ENCODE results near the gene OR2AG2. TPM values are rescaled to one million over a fixed set of nuclear protein-coding genes. Genes with fewer than 3 reads are reported as not detected.

OR2AG2 gene
- total RNA-seq, 4 donors from 2014 or later: 0.18 to 1.2 (median 0.85) TPM; not detected in 1

GRCh38 chr11:6746086-6746618 lies 25.6 kb downstream of the OR2AG2 start:
- peak overlapping the region; percentile 75 to 83 (median 79) for H3K27ac ChIP-seq
- H3K27me3 ChIP-seq: no peaks in the 10 kb centered on the region
- no peaks in the 10 kb centered on the region for H3K9me3 ChIP-seq
- H3K4me3 ChIP-seq: peak overlapping the region; percentile 29 to 51 (median 36)
- DNase-seq: peak in 2 of 3 donors; percentile 78 to 86
- H3K36me3 ChIP-seq: no peaks in the 10 kb centered on the region
- TF ChIP-seq CTCF (IDR thresholded peaks at IDR 0.05) (no peak), POLR2A (IDR thresholded peaks at IDR 0.05) (peak; percentile 33 to 64)
- peaks cover 0 to 7% (median 2%) of the 10 kb centered on the region in 4 donors for H3K4me1 ChIP-seq

- no peak for DNase-seq
- no peaks in the 10 kb centered on the region for H3K27me3 ChIP-seq
- peak overlapping the region; percentile 75 to 83 (median 79) for H3K27ac ChIP-seq
- no peak for TF ChIP-seq CTCF (IDR thresholded peaks at IDR 0.05)
- TF ChIP-seq POLR2A (IDR thresholded peaks at IDR 0.05): peak in 1 of 2 donors; percentile 9
- H3K4me3 ChIP-seq: peak overlapping the region; percentile 29 to 51 (median 36)
- no peaks in the 10 kb centered on the region for H3K9me3 ChIP-seq
- H3K4me1 ChIP-seq: peaks cover 0 to 7% (median 2%) of the 10 kb centered on the region in 4 donors
- H3K36me3 ChIP-seq: no peaks in the 10 kb centered on the region
These were observed 26.2 kb downstream of the OR2AG2 start for GRCh38 chr11:6745465-6746015.

- Histone ChIP-seq H3K27me3 (no peaks in the 10 kb centered on the region), H3K4me3 (peak overlapping the region in 3 of 4 donors; percentile 29 to 51 (median 29)), H3K4me1 (peaks cover 0 to 7% (median 2%) of the 10 kb centered on the region in 4 donors), H3K27ac (peak overlapping the region; percentile 75 to 83 (median 79)), H3K36me3 (no peaks in the 10 kb centered on the region), H3K9me3 (no peaks in the 10 kb centered on the region)
- TF ChIP-seq POLR2A (IDR thresholded peaks at IDR 0.05) (no peak), CTCF (IDR thresholded peaks at IDR 0.05) (no peak)
- DNase-seq: no peak
These were observed 26.8 kb downstream of the OR2AG2 start for GRCh38 chr11:6745018-6745417.

GRCh38 chr11:6742260-6742659 lies 29.5 kb downstream of the OR2AG2 start:
- no peaks in the 10 kb centered on the region for H3K9me3 ChIP-seq
- H3K27ac ChIP-seq: peak overlapping the region in 2 of 4 donors; percentile 34 to 81
- H3K27me3 ChIP-seq: no peaks in the 10 kb centered on the region
- no peak for DNase-seq
- H3K36me3 ChIP-seq: no peaks in the 10 kb centered on the region
- peaks cover 0 to 3% (median under 1%) of the 10 kb centered on the region in 4 donors for H3K4me1 ChIP-seq
- peak overlapping the region in 3 of 4 donors; percentile 8 to 22 (median 17) for H3K4me3 ChIP-seq
- no peak for TF ChIP-seq POLR2A (IDR thresholded peaks at IDR 0.05)
- no peak for TF ChIP-seq CTCF (IDR thresholded peaks at IDR 0.05)

- Histone ChIP-seq H3K36me3 (no peaks in the 10 kb centered on the region), H3K4me1 (peaks cover 0 to 4% (median 0%) of the 10 kb centered on the region in 4 donors), H3K27ac (no peak overlapping the region), H3K27me3 (no peaks in the 10 kb centered on the region), H3K4me3 (no peak overlapping the region), H3K9me3 (no peaks in the 10 kb centered on the region)
- TF ChIP-seq POLR2A (IDR thresholded peaks at IDR 0.05) (no peak), CTCF (IDR thresholded peaks at IDR 0.05) (no peak)
- no peak for DNase-seq
These were observed 33.2 kb downstream of the OR2AG2 start for GRCh38 chr11:6738590-6738989.
